ENCODE data around the gene OGDH. TPM values are rescaled to one million over a fixed set of nuclear protein-coding genes. Genes with fewer than 3 reads are reported as not detected.

OGDH gene
- total and polyA plus RNA-seq, 7 donors, result 176 to 500 (median 252) TPM

DNA sequence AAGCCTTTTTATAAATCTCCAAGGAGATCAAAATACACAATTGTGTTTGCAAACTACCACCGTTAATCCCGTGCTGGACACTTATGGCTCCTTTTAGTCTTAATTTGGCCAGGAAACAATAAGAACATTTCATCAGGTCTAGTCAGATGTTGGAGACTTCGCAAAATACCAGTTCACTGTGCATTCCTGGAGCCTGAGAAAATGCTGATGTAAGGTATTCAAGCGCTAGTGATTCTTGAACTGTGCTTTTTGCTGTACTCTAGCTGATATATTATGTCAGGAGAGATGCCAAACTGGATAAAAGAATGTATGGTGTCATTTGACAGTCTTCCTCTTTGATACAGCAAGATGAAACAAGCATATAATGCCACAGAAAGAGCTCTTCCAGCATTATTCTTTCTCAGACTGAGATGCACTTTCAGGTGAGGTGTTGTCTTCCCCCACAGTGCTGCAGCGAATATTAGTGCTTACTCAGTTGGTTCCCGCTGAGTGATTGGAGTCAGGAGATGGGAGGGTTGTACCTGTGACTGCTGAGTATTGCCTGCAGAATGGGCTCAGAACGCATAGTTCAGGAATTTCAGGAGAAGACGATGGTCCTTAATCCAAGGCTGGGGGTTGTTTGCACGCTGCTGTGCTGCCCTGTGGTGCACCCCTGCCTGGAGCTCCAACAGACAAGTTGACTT is 59.2 kb downstream of the OGDH start:
- Histone ChIP-seq H3K4me1 (peaks cover 12% of the 10 kb centered on the region), H3K27ac (no peak overlapping the region), H3K9me3 (peaks cover 12% of the 10 kb centered on the region), H3K4me3 (no peak overlapping the region), H3K27me3 (ENCODE audit: insufficient read depth in 3 of 3, low read length in 2 of 3) (no peaks in the 10 kb centered on the region), H3K36me3 (ENCODE audit: insufficient read depth in 1 of 2, low read depth in 1 of 2) (peaks cover 2 to 45% of the 10 kb centered on the region in 2 donors)
- intact Hi-C loops (cut with DNase I), result no loop called here
- ATAC-seq (peak in 1 of 4 donors; percentile 17), DNase-seq (no peak)
- TF ChIP-seq, protein P1, sequence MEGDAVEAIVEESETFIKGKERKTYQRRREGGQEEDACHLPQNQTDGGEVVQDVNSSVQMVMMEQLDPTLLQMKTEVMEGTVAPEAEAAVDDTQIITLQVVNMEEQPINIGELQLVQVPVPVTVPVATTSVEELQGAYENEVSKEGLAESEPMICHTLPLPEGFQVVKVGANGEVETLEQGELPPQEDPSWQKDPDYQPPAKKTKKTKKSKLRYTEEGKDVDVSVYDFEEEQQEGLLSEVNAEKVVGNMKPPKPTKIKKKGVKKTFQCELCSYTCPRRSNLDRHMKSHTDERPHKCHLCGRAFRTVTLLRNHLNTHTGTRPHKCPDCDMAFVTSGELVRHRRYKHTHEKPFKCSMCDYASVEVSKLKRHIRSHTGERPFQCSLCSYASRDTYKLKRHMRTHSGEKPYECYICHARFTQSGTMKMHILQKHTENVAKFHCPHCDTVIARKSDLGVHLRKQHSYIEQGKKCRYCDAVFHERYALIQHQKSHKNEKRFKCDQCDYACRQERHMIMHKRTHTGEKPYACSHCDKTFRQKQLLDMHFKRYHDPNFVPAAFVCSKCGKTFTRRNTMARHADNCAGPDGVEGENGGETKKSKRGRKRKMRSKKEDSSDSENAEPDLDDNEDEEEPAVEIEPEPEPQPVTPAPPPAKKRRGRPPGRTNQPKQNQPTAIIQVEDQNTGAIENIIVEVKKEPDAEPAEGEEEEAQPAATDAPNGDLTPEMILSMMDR (IDR thresholded peaks at IDR 0.05), result no peak
- 58 to 71% (median 61%) methylated on average over 9 of the region's 9 CpGs for WGBS, 3 donors

DNA sequence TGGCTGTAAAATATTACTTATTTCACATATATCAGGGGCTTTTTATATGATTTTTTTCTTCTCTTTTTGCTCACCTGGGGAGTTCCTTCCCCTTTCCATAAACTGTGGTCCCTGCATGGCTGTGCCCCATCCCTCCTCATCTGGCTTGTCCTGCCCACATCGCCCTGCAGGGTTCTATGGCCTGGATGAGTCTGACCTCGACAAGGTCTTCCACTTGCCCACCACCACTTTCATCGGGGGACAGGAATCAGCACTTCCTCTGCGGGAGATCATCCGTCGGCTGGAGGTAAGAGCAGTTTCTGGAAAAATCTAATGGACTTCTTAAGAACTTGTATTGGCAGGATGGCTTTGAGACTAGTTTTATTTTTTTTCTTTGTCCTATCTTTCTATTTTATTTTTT is 60.1 kb downstream of the OGDH start:
- TF ChIP-seq, protein P1 (IDR thresholded peaks at IDR 0.05), result no peak
- Histone ChIP-seq H3K4me1 (peaks cover 12% of the 10 kb centered on the region), H3K9me3 (peaks cover 5% of the 10 kb centered on the region), H3K27me3 (ENCODE audit: insufficient read depth in 3 of 3, low read length in 2 of 3) (no peaks in the 10 kb centered on the region), H3K4me3 (no peak overlapping the region), H3K36me3 (ENCODE audit: insufficient read depth in 1 of 2, low read depth in 1 of 2) (peaks cover 2 to 42% of the 10 kb centered on the region in 2 donors), H3K27ac (no peak overlapping the region)
- 86 to 90% (median 90%) methylated on average over 6 of the region's 6 CpGs for WGBS, 3 donors
- ATAC-seq (no peak), DNase-seq (no peak)
- intact Hi-C loops (cut with DNase I), result no loop called here

- 87 to 94% (median 93%) methylated on average over 3 of the region's 3 CpGs for WGBS, 3 donors
- DNase-seq (no peak), ATAC-seq (no peak)
- intact Hi-C loops (cut with DNase I), result no loop called here
- TF ChIP-seq, protein P1 (IDR thresholded peaks at IDR 0.05), result no peak
- peaks cover 12% of the 10 kb centered on the region for H3K4me1 ChIP-seq
- H3K27ac ChIP-seq, result no peak overlapping the region
- H3K4me3 ChIP-seq, result no peak overlapping the region
- no peaks in the 10 kb centered on the region for H3K9me3 ChIP-seq
- H3K27me3 ChIP-seq (ENCODE audit: insufficient read depth in 3 of 3, low read length in 2 of 3), result no peaks in the 10 kb centered on the region
- H3K36me3 ChIP-seq (ENCODE audit: insufficient read depth in 1 of 2, low read depth in 1 of 2), result peaks cover 2 to 42% of the 10 kb centered on the region in 2 donors
These were observed 60.8 kb downstream of the OGDH start for GRCh38 chr7:44667190-44667589.

DNA sequence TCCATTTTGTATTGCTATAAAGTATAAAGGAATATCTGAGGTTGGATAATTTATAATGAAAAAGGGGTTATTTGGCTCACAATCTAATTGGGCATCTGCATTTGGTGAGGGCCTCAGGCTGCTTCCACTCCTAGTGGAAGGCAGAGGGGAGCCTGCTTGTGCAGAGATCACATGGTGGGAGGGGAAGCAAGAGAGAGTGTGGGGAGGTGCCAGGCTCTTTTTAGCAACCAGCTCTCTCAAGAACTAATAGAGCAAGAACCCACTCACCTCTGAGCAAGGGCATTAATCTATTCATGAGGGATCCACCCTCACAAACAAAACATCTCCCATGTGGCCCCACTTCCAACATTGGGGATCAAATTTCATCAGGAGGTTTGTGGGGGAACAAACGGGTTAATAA is 64.6 kb downstream of the OGDH start:
- WGBS, 3 donors, result 28 to 55% (median 45%) methylated on average over 1 of the region's 1 CpG
- no peak overlapping the region for H3K4me3 ChIP-seq
- H3K27me3 ChIP-seq (ENCODE audit: insufficient read depth in 3 of 3, low read length in 2 of 3), result no peaks in the 10 kb centered on the region
- DNase-seq (no peak), ATAC-seq (peak in 3 of 4 donors; percentile 58 to 69 (median 59))
- intact Hi-C loops (cut with DNase I), result no loop called here
- TF ChIP-seq, protein P1 (IDR thresholded peaks at IDR 0.05), result no peak
- no peak overlapping the region for H3K27ac ChIP-seq
- H3K4me1 ChIP-seq, result no peaks in the 10 kb centered on the region
- H3K36me3 ChIP-seq (ENCODE audit: insufficient read depth in 1 of 2, low read depth in 1 of 2), result peaks cover 3 to 69% of the 10 kb centered on the region in 2 donors
- H3K9me3 ChIP-seq, result no peaks in the 10 kb centered on the region

DNA sequence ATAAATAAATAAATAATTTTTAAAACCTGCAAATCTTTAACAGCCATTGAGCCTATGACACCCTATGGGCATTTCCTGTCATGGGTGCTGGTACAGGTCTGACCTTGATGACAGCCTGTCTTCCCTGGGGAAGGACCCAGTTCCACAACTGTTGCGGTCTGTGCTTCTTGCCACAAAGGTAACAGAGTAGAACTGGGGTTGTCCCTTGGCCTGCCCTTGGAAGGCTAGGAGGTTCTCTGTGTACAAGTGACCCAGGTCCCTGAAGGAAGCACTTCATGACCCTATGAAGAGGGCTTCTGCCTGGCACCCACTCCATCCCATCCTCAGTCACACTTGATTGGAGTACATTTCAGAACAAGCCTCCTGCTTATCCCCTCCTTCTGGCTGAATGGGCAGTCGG is 66.9 kb downstream of the OGDH start:
- Histone ChIP-seq H3K36me3 (ENCODE audit: insufficient read depth in 1 of 2, low read depth in 1 of 2) (peaks cover 3 to 73% of the 10 kb centered on the region in 2 donors), H3K27me3 (ENCODE audit: insufficient read depth in 3 of 3, low read length in 2 of 3) (no peaks in the 10 kb centered on the region), H3K4me3 (no peak overlapping the region), H3K9me3 (no peaks in the 10 kb centered on the region), H3K27ac (no peak overlapping the region), H3K4me1 (peaks cover 5% of the 10 kb centered on the region)
- ATAC-seq (no peak), DNase-seq (no peak)
- 90 to 94% (median 93%) methylated on average over 2 of the region's 2 CpGs for WGBS, 3 donors
- TF ChIP-seq, protein P1 (IDR thresholded peaks at IDR 0.05), result no peak
- intact Hi-C loops (cut with DNase I), result no loop called here

Data from psoas muscle (tissue), 8 donors.